ENCODE data around the gene TNNT3. TPM values are rescaled to one million over a fixed set of nuclear protein-coding genes. Genes with fewer than 3 reads are reported as not detected.

The TNNT3 gene
- total RNA-seq, 1 experiment from 2014 or later, result 2.3 TPM

GRCh38 chr11:1958367-1958766 is 38.9 kb downstream of the TNNT3 start:
- Histone ChIP-seq H3K4me3 (no peak overlapping the region), H3K27me3 (no peaks in the 10 kb centered on the region), H3K36me3 (no peaks in the 10 kb centered on the region), H3K27ac (no peak overlapping the region), H3K4me1 (no peaks in the 10 kb centered on the region), H3K9me3 (replicated peaks) (no peaks in the 10 kb centered on the region)
- no peak for DNase-seq

DNA sequence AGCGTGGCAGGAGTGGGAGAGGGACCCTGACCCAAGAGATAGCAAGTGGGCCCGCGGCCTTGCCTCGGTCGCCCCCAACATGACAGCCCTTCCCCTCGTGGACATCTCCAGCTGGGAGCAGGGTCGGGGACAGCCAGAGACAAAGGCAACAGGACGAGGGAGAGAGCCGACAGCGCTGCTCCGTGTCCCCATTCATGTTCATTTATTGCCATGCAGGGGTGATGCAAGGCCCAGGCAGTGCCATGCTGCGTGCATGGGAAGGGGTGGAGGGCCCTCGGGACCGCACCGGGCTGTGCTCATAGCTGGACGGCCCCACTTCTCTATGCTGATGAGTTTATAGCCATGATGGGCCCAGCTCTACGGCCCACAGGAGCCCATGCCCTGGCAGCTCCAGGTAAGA is 40.3 kb downstream of the TNNT3 start:
- no peak overlapping the region for H3K4me3 ChIP-seq
- H3K27ac ChIP-seq, result no peak overlapping the region
- H3K4me1 ChIP-seq, result no peaks in the 10 kb centered on the region
- no peaks in the 10 kb centered on the region for H3K27me3 ChIP-seq
- H3K36me3 ChIP-seq, result no peaks in the 10 kb centered on the region
- no peaks in the 10 kb centered on the region for H3K9me3 ChIP-seq (replicated peaks)
- no peak for DNase-seq

GRCh38 chr11:1963864-1964263 is 44.4 kb downstream of the TNNT3 start:
- Histone ChIP-seq H3K36me3 (no peaks in the 10 kb centered on the region), H3K27ac (no peak overlapping the region), H3K4me3 (no peak overlapping the region), H3K9me3 (replicated peaks) (no peaks in the 10 kb centered on the region), H3K27me3 (no peaks in the 10 kb centered on the region), H3K4me1 (no peaks in the 10 kb centered on the region)
- DNase-seq, result no peak

DNA sequence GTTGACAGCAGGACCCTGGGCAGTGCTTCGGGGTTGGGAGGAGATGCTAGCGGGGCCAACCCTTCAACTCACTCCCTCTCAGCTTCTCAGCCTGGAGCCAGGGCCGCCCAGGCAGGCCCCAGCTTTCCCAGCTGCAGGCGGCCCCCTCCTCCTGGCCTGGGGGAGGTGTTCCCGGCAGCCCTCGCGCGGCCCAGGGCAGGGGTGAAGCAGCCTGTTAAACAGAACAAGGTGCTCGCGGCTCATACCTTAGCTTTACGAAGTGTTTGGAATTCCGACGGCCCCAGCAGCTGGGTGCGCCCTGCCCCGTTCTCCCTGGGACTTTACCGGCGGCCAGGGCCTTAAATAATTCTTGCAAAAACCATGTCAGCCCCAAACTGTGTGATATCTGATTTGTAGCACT is 44.8 kb downstream of the TNNT3 start:
- H3K4me3 ChIP-seq, result no peak overlapping the region
- no peaks in the 10 kb centered on the region for H3K4me1 ChIP-seq
- H3K27me3 ChIP-seq, result no peaks in the 10 kb centered on the region
- DNase-seq, result no peak
- H3K9me3 ChIP-seq (replicated peaks), result no peaks in the 10 kb centered on the region
- H3K36me3 ChIP-seq, result no peaks in the 10 kb centered on the region
- H3K27ac ChIP-seq, result no peak overlapping the region

DNA sequence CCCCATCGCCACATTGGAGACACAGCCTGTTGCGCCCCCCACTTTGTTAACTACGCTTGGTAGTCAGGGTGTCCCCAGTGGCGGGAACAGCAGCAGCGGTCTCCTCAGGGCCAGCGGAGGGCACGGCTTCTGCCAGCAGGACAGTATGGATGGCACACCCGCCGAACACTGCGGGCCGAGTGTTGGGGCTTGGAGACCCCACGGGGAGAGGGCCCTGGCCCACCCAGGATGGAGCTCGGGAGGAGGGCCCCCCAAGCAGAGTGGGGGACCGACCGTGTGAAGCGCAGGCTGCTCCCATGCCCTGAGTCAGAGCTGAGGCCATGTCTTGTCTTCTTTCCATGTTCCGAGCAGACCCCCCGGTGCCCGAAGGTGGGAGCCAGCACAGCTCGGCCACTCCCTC is 45.5 kb downstream of the TNNT3 start:
- Histone ChIP-seq H3K4me1 (no peaks in the 10 kb centered on the region), H3K36me3 (no peaks in the 10 kb centered on the region), H3K27ac (no peak overlapping the region), H3K4me3 (no peak overlapping the region), H3K27me3 (no peaks in the 10 kb centered on the region), H3K9me3 (replicated peaks) (no peaks in the 10 kb centered on the region)
- no peak for DNase-seq

GRCh38 chr11:1966531-1966930 is 47.0 kb downstream of the TNNT3 start:
- H3K27me3 ChIP-seq, result no peaks in the 10 kb centered on the region
- no peak overlapping the region for H3K4me3 ChIP-seq
- H3K36me3 ChIP-seq, result no peaks in the 10 kb centered on the region
- H3K4me1 ChIP-seq, result no peaks in the 10 kb centered on the region
- H3K9me3 ChIP-seq (replicated peaks), result no peaks in the 10 kb centered on the region
- no peak for DNase-seq
- no peak overlapping the region for H3K27ac ChIP-seq

DNA sequence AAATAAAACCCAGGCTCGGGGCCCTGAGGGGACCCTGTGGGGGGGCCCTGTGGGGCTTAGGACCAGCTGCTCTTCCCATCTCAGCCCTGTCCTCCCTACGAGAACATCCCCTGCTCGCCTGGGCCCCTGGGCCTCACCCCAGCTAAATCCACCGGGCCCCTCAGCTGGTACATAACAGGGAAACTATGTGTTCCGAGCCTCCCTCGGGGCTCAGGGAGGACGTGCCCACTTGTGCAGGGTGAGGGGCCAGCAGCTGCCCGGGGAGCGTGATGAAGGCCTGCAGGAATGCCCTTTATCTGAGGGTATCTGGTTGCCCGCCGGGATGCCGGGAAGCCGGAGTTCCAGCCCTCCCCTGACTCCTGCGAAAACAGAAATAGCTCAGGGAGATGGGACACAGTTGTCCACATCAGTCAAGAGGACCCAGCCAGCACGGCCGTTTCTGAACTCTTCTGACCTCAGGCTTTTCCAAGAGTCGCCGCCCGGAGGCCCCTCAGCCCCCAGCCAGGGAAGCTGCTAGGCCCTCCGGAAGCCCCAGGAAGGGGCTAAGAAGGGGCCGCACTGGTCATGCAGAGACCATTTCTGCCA is 48.2 kb downstream of the TNNT3 start:
- Histone ChIP-seq H3K9me3 (replicated peaks) (no peaks in the 10 kb centered on the region), H3K27me3 (no peaks in the 10 kb centered on the region), H3K36me3 (no peaks in the 10 kb centered on the region), H3K27ac (no peak overlapping the region), H3K4me1 (no peaks in the 10 kb centered on the region), H3K4me3 (no peak overlapping the region)
- peak in 1 of 2 experiments; percentile 82 for DNase-seq

DNA sequence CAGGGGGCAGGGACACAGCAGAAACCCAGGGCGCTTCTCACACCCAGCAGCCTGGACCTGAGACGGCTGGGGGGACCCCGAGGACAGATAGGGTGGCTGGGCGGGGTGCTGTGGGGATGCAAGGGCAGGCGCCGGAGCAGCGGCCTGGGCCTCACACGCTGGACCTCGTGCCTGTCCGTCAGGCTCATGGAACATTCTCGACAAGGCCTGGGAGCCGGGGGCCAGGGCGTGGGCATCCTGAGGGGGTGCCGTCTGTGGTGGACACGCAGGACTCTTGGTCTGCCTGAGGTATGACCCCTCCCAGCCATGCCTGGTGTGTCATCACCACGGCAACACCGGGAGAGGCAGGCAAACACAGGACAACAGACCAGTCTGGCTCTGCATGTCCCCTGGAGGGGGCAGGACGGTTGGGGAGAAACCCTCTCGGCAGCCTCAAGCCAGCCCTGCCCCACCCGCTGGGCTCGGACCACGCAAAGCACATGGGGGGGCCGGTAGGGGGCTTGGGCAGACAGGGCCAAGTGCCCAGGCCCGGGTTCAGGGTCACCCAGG is 49.0 kb downstream of the TNNT3 start:
- Histone ChIP-seq H3K4me3 (no peak overlapping the region), H3K4me1 (no peaks in the 10 kb centered on the region), H3K27ac (no peak overlapping the region), H3K9me3 (replicated peaks) (no peaks in the 10 kb centered on the region), H3K36me3 (no peaks in the 10 kb centered on the region), H3K27me3 (no peaks in the 10 kb centered on the region)
- no peak for DNase-seq

GRCh38 chr11:1969035-1969434 is 49.5 kb downstream of the TNNT3 start:
- no peaks in the 10 kb centered on the region for H3K4me1 ChIP-seq
- H3K36me3 ChIP-seq, result no peaks in the 10 kb centered on the region
- no peaks in the 10 kb centered on the region for H3K9me3 ChIP-seq (replicated peaks)
- no peak for DNase-seq
- no peak overlapping the region for H3K4me3 ChIP-seq
- H3K27me3 ChIP-seq, result no peaks in the 10 kb centered on the region
- H3K27ac ChIP-seq, result no peak overlapping the region

GRCh38 chr11:1969776-1970175 is 50.3 kb downstream of the TNNT3 start:
- Histone ChIP-seq H3K4me3 (no peak overlapping the region), H3K4me1 (no peaks in the 10 kb centered on the region), H3K9me3 (replicated peaks) (no peaks in the 10 kb centered on the region), H3K27me3 (no peaks in the 10 kb centered on the region), H3K27ac (no peak overlapping the region), H3K36me3 (no peaks in the 10 kb centered on the region)
- no peak for DNase-seq

DNA sequence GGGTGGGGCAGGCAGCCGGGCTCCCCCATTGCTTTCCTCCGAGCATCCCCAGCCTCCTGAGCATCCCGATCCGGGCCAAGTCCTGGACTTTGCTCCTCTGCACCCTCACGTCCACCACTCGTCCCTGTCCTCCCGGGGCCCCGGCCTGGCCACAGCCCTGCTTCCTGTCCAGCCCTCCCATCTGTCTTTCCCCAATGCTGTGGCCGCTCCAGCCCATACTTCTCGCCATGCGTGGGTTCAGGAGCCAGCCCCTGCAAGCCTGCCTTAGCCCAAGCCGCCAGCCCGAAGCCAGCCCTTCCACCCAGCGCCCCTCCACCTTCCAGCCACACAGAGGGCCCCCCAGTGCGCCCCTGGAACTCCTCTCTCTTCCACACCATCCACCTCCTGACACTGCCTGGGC is 51.5 kb downstream of the TNNT3 start:
- Histone ChIP-seq H3K27ac (no peak overlapping the region), H3K9me3 (replicated peaks) (no peaks in the 10 kb centered on the region), H3K4me3 (no peak overlapping the region), H3K27me3 (no peaks in the 10 kb centered on the region), H3K4me1 (no peaks in the 10 kb centered on the region), H3K36me3 (no peaks in the 10 kb centered on the region)
- peak in 1 of 2 experiments; percentile 1 for DNase-seq

DNA sequence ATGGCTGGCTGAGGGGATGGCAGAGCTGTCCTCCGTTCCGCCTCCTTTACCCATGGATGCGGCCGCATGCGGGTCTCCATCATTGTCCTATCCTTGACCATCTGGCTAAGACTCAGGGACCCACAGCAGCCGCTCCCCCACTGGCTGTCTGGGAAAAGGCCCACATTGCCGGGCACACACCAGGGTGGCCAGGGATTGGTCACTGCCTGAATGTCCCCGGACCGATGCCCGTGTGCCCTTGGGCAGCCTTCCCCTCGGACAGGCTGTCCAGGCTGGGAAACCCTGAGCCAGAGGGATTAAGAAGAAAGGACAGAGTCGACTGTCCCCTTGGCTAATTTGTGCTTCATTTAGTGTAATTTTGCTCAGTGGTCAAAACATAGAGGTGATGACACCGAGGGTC is 55.7 kb downstream of the TNNT3 start:
- Histone ChIP-seq H3K36me3 (no peaks in the 10 kb centered on the region), H3K4me1 (no peaks in the 10 kb centered on the region), H3K27me3 (no peaks in the 10 kb centered on the region), H3K27ac (no peak overlapping the region), H3K4me3 (no peak overlapping the region), H3K9me3 (replicated peaks) (no peaks in the 10 kb centered on the region)
- no peak for DNase-seq

DNA sequence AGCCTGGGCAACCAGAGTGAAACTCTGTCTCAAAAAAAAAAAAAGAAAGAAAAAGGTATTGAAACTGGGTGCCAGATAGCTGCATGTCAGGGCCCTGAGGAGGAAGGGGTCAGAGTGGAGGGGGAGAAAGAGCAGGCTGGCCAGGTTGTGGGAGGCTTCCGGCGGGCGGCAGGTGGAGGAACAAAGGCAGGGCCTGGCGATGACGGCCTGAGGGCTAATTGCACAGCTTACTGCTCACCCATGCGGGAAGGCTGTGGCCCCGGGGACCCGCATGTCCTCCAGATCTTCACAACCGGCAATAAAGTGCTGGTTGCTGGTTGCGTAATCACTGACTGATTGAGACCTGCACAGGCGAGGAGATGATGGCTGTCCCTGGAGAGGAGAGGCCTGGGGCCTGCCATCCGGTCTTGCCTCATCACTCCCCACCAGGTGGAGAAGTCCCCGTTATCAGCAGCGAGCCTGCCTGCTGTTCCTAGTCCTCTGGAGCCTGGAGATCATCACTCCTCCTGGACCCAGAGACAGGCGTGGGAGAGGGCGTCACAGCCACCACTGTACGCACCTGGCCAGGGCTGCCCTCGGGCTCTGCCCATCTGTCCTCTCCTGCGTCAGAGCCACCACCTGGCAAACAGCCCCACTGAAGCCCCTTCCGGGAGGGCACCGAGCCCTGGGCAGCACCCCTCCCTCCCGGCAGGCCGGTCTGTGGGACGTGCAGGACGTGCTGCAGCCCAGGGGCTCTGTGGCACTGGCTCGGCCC is 59.4 kb downstream of the TNNT3 start:
- DNase-seq, result peak in 1 of 2 experiments; percentile 38
- no peak overlapping the region for H3K27ac ChIP-seq
- no peaks in the 10 kb centered on the region for H3K27me3 ChIP-seq
- H3K4me1 ChIP-seq, result no peaks in the 10 kb centered on the region
- no peaks in the 10 kb centered on the region for H3K9me3 ChIP-seq (replicated peaks)
- H3K36me3 ChIP-seq, result no peaks in the 10 kb centered on the region
- no peak overlapping the region for H3K4me3 ChIP-seq

- Histone ChIP-seq H3K4me1 (no peaks in the 10 kb centered on the region), H3K9me3 (replicated peaks) (no peaks in the 10 kb centered on the region), H3K27me3 (no peaks in the 10 kb centered on the region), H3K4me3 (no peak overlapping the region), H3K36me3 (no peaks in the 10 kb centered on the region), H3K27ac (no peak overlapping the region)
- DNase-seq, result peak in 1 of 2 experiments; percentile 54
Observed at GRCh38 chr11:1979607-1980006, 60.1 kb downstream of the TNNT3 start.

- no peaks in the 10 kb centered on the region for H3K27me3 ChIP-seq
Observed at GRCh38 chr11:1982873-1983600, 63.5 kb downstream of the TNNT3 start.

More at GRCh38 chr11:1982873-1983600, 63.5 kb downstream of the TNNT3 start:
- Histone ChIP-seq H3K4me3 (no peak overlapping the region), H3K27ac (no peak overlapping the region; the same call in 1 of the 2 replicates), H3K4me1 (no peaks in the 10 kb centered on the region), H3K36me3 (no peaks in the 10 kb centered on the region), H3K9me3 (replicated peaks) (no peaks in the 10 kb centered on the region)
- DNase-seq, result no peak
